Raji (cell line): ENCODE results near the gene PSMD11.

ENCODE experiments used
- POLR2A ChIP-seq: IDR thresholded peaks from 2 replicates; pipeline ENCODE4 v1.6.1; 2011; ENCODE audit warnings: low read depth, low read length, control low read depth; ENCODE audit not compliant: insufficient read depth

PSMD11 gene

DNA sequence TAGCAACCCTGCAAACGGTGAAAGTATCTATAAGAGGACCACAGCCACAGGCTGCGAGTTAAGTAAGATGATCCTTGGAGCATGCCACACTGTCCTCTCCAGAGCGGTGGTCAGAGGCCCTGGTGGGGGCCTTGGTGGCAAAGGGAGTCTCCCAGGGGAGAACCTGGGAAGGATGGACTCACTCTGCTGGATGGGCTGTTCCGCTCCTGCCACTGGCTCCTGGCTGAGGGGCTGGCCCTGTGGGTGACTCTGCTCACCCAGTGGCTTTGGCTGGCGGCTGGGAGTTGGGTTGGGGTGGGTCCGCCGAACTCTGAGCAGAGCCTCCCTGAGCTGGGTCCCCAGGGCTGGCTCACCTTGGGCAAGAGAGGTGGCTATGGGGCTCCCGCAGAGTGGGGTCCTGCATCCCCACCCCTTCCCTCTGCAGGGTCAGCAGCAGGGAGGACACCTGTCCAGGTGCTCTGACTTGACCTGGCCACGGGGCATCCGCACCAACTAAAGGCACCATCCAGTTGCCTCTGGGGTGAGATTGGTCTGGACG lies 49.7 kb downstream of the PSMD11 start:
- TF ChIP-seq POLR2A: no peak

DNA sequence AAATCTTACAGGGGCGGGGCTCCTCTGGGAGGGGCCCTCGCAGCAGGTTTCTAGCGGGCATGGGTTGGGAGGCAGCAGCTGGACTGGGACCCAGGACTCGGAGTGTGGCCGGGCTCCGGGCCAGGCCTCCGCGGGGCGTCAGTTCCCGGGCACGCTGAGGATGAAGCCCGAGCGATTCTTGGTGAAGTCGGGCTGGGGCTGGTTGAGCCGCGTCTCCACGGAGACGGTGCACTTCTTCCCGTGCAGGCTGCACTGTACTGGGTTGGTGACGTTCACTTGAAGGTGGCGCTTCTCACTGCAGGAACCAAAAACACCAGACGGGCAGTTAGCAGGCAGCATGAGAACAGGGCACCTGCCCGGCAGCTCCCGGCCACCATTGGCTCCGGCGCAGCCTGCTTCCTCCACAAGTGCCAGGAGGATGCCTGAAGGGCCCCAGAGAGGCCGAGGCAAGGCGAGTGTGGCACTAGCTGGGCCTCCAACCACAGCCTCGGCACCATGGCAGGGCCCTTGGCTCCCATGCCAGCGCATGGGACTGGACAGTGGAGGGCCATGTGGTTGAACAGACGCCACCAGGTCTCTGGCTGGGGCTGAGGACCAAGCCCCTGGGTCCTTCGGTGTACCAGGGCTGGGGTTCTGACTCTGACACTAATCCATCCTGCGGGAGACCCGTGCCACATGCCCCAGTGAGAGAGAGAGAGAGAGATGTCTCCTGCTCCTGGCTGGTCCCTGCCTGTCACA lies 50.5 kb downstream of the PSMD11 start:
- TF ChIP-seq POLR2A: no peak

DNA sequence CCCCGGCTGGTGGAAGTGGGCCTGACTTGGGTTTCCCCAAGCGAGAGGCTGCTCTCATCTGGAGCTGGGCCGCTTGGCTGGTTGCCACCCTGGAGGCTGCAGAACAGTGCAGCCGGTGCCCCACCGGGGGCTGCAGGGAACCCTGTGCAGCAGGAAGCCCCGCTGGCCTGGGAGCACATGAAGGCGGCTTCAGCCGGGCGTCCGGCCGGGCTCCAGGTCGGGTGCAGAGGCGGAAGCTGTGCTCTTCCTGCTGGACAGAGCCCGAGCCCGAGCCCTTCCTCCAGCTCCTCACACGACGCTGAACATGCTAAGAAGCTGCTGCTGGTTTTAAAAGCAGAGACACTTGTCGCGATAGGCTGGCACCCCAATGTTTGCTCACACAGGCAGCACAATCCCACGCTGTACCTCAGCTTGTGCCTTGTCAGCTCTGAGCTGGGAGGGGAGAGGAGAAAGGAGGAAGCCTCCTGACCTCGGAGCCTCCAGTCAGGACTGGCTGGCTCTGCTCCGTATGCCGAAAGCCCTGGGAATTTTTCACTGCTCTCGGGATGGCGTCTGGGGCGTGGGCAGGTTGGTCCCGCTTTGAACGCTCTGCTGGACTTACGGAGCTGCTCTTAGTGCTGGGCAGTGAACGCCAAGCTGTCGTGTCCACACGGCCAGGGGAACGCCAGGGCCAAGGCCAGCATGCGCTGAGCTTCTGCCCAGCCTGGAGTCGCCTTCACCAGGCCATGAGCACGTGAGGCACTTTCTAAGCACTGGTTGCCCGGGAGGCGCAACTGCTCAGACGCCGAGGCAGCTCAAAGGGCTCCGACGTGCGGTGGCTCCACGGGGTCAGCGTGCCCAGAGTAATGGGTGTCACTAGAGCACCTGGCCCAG lies 51.3 kb downstream of the PSMD11 start:
- no peak for TF ChIP-seq POLR2A

DNA sequence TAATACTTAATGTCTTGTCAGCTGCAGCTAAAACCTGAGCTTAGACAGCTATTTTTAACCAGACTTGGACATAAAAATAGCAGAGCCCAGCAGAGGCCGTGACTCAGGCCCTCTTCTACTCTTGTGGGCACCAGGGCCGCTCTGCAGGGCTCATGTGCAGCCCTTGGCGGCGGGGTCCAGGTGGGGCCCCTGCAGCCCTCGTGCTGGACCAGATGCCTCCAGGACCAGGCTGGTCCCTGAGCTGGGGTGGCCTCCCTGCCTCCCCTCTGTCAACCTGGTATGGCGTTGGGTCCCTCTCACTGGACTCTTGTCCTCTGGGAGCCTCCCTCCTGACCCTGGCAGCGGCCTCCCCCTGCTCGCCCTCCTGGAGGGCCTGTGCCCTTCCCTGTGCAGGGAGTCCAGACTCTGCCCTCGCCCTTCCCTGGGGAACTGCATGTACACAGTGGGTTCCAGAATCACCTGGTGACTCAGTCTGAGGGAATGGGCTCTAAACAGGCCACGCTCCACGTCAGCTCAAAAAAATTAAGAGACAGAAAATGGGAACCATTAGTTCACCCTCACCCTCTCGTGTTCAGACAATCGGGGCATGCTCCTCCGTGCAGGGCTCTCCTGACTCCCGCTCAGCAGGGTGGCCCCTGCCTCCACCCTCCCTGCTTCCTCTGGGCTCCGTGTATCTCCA lies 52.2 kb downstream of the PSMD11 start:
- no peak for TF ChIP-seq POLR2A

DNA sequence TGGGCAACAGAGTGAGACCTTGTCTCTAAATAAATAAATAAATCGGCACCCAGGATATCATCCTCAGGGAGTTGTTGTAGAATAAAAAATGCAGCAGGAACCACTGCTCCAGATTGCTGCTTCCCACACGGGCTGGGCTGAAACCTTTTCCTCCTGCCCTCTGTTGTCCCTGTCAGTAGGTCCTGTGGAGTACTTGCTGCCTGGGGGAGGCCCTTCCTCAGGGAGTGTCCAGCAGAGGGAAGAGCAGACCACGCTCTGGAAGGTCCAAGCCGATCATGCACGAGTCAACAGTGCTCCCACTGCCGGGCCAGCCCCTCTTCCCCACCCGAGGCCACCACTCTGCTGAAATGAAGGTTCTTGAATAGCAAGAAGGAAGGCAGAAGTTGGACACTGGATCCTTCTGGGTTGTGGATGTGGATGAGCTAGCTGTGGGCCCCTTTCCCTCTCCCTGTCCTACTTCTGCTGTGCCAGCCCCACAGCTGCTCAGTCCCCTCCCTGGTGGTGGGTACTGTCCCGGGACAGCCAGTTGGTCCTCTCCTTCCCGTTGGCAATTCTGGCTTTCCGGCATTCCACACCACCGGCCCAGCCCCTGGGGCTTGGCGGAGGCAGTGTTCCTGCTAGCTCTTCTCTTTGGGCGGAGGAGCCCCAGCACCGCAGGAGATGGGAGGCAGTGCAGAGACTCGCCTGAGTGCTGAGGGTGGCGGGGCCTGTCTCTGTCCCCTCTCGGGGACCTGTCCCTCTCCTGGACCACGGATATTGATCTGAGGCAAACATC lies 53.3 kb downstream of the PSMD11 start:
- no peak for TF ChIP-seq POLR2A

DNA sequence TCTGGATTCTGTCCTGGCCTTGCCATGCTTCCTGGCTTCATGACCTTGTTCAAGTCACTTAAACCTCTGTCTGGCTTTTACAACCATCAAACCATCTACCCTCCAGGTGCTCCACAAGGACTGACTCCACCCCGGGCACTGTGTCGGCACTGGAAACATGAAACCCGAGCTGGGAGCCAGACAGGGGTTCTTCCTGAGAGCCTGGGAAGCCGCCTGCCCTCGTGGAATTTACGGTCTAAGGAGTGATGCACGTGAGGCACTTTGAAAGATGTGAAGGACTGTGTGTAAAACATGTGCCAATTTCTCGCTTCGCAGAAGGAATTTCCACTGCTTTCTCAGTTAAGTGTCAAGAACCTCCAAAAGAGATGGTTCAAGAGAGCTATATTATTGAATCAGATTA lies 54.1 kb downstream of the PSMD11 start:
- no peak for TF ChIP-seq POLR2A

DNA sequence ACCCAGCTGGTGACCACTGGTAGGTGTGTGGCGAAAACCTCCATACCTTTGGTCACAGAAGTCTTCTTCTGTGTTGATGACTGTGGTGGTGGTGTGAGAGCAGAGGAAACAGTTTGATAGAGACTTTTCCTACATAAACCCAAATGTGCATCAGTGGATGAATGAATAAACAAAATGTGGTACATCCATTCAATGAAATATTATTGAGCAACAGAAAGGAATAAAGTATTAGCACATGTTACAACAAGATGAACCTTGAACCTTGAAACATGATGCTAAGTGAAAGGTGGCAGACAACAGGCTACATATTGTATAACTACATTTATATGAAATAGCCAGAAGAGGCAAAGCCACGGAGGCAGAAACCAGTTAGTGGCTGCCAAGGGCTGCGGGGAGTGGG lies 57.7 kb downstream of the PSMD11 start:
- no peak for TF ChIP-seq POLR2A

DNA sequence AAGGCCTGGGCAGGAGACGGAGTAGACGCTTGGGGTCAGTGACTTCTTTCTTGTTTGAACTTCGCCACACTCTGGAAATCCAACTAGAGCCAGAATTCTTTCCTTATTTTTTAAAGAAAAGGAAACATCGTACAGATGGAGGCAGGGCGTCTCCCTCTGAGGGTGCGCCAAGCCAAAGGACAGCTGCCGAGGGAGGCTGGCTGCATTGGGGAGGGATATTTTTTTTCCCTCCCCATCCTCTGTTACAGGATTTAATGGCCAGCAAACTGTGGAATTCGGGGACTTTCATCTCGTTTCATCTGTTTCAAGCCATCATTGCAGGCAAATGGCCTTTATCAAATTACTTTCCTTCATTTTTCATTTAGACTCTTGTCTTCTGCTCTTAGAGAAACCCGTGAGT lies 58.4 kb downstream of the PSMD11 start:
- TF ChIP-seq POLR2A: no peak

DNA sequence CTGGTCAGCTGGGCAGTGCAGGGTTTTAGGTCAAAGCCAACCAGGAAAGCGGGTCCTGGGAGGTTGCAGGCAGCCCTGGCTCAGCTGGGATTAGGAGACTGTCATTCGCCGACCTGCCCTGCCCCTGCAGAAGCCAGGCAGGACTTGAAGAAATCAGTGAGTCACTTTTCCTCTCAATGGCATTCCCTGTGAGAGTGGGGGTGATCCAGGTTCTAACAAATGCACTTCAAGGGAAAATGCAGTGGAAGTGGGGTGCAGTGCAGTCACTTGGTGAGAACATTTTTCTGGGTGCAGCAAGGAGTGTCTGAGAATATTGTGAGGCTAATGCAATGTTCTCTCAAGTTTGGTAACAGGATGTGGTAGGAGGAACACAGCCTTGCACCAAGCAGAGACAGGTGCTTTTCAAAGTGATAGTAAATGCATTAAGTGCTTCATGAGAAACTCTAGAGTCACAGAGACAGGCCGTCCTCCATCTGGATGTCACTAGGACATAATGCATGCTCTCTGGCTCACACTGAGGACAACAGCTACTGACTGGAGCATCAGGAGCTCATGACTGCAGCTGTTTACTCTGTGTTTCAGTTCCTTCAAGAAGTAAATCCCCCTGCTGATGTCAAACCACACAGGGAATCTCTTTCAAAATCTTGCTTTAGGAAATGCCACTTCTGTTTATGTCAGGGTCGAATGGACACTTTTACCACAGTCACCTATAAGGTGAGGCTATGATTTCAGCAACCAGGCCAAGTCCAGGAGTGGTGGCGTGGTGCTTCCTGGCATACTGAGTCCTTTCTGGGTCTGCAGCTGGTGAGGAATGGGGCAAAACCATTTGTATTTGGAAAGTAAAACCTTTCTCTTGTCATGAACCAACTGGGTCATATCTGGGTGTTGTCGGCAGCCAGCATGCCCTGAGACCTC lies 59.2 kb downstream of the PSMD11 start:
- no peak for TF ChIP-seq POLR2A

DNA sequence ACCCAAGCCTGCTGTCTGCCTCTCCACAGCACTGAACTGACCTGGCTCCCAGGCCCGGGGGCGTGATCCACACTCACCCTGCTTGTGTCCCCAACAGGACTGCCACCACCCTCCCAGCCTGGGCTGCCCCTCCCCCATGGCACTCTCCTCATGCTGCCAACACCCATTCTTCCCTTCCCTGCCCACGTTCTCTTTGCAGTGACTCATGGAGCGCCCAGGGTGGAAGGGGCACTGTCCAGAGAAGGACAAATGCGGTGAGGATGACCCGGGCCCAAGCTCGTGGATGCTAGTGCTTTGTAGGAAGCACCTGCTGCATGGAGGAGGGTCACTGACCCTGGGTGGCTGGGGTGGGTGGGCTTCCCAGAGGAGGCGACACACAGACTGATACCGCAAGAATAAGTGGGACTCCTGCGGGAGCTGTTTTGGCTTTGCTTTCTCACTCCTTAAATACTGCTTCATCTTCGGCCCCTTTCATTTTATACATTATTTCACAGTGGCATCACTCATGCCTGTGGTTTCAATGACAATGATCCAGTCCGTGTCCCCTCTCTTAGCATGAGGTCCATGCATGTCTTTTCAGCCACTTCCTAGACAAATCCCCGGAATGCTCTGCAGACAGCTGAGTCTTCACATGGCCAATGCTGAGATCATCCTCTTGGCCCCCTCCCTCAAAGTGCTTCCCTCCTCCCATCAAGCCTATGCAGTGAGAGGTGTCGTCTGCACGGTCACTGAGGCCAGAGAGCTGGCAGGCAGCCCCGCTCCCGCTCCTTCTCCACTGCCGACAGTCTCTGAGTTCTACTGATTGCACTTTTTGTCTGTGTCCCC lies 60.1 kb downstream of the PSMD11 start:
- TF ChIP-seq POLR2A: no peak

DNA sequence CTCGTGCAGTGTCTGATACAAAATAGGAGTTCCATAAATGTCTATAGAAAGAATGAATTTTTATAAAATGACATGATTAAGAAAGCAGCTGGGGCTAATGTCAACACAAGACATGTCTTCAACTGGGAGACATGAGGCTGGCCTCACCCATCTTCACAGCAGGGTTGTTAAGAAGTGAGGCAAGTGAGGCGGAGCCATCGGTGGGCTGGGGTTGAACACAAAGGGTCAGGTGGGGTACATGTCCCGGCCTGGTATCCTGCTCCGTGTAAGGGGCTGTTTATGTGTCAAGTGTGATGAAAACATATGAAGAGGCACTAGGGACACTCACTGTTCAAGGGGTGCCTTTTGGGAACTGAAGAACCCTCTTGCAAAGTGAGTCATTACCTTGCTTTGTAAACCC lies 64.6 kb downstream of the PSMD11 start:
- no peak for TF ChIP-seq POLR2A

DNA sequence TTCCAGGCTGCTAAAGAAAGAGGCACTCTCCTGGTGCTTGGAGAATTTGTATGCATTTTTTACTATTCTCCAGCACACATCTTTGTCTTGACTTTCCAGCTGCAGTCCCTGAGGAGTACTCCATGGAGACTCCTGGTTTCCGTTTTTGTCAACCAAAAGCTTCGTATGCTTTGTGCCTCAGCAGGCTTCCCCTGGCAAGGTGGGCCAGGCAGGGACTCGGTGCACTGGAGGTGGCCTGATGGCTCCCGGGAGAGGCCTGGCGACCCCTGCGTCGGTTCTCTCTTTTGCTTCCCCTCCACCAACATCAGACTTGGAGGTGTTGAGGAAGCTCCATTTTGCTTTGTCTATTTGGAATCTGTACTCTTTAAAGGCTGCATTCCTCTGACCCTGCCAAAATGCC lies 66.2 kb downstream of the PSMD11 start:
- TF ChIP-seq POLR2A: no peak

DNA sequence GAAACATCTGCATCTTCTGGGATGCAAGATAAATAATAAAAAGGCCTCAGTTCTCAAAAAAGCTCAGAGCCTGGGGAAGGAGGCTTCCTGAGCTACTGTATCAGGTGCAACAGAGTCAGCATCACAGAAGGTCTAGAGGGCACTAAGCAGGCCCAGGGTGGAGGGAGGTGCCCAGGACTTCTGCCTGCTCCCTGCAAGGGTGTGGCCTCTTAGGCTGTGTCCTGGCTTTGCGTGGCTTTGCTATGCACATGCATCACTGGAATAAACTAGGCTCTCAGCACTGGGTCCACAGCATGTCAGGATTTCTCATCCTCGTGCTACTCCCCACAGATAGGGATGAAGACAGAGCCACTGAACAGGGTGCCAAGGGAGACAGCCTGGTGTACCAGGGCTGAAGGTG lies 68.0 kb downstream of the PSMD11 start:
- no peak for TF ChIP-seq POLR2A
